IMR-90 (cell line): ENCODE data around the gene DAAM1. TPM values are rescaled to one million over a fixed set of nuclear protein-coding genes. Genes with fewer than 3 reads are reported as not detected.

Source experiments
- ATAC-seq: fragments of 200-7000 bp; cut with Tn5 transposase; 2 replicates; pipeline ENCODE4 v1.9.1; 2020; ENCODE audit warnings: low read depth, mild to moderate bottlenecking, moderate library complexity
- BruUV-seq: library from RNA; stranded (reverse); fragments of 400-500 nt; replicated peaks from 2 replicates; lab custom pipeline; 2021; lab: Mats Ljungman, UMichigan
- CTCF ChIA-PET: fragments of 300-600 bp; formaldehyde crosslinking; extraction: SDS; loops from one replicate; lab custom pipeline; 2021; ENCODE audit warnings: antibody characterized with exemption; lab: Yijun Ruan, JAX
- POLR2A ChIA-PET: fragments of 300-600 bp; sonication (Branson Sonifier 250); formaldehyde crosslinking; loops from one replicate; lab custom pipeline; 2022; ENCODE audit warnings: antibody characterized with exemption; ENCODE audit not compliant: unreplicated experiment; lab: Charles Lee
- DNase-seq: peaks from one replicate; pipeline ENCODE4 v3.0.0; 2013
- H2AFZ ChIP-seq: replicated peaks from 2 replicates; pipeline ENCODE3; 2013; ENCODE audit warnings: low read length, mild to moderate bottlenecking; ENCODE audit not compliant: poor library complexity
- H2AK5ac ChIP-seq: 2 replicates; pipeline ENCODE4 v1.6.1; 2013; ENCODE audit warnings: low read depth, low read length, inconsistent platforms
- H2AK9ac ChIP-seq: replicated peaks from 2 replicates; pipeline ENCODE3; 2013; ENCODE audit warnings: mild to moderate bottlenecking, low read depth, low read length, moderate library complexity; ENCODE audit not compliant: poor library complexity
- H2BK120ac ChIP-seq: 2 replicates; pipeline ENCODE4 v1.6.1; 2013; ENCODE audit warnings: low read depth, low read length, inconsistent platforms
- H2BK15ac ChIP-seq: 3 replicates; pipeline ENCODE4 v1.6.1; 2013; ENCODE audit warnings: low read depth, low read length, inconsistent platforms
- H2BK20ac ChIP-seq: 2 replicates; pipeline ENCODE4 v1.6.1; 2013; ENCODE audit warnings: low read depth, mild to moderate bottlenecking, inconsistent platforms, low read length, moderate library complexity
- H2BK5ac ChIP-seq: 2 replicates; pipeline ENCODE4 v1.6.1; 2013; ENCODE audit warnings: mild to moderate bottlenecking, low read depth, low read length, inconsistent platforms; ENCODE audit not compliant: poor library complexity, severe bottlenecking
- H3K14ac ChIP-seq: replicated peaks from 2 replicates; pipeline ENCODE4 v1.6.1; 2013; ENCODE audit warnings: low read depth, low read length, inconsistent platforms
- H3K18ac ChIP-seq: 2 replicates; pipeline ENCODE4 v1.6.1; 2013; ENCODE audit warnings: low read depth, low read length, control low read depth
- H3K23ac ChIP-seq: 2 replicates; pipeline ENCODE4 v1.6.1; 2013; ENCODE audit warnings: low read depth, low read length, inconsistent platforms
- H3K27ac ChIP-seq: 2 replicates; pipeline ENCODE4 v1.5.1; 2013; ENCODE audit warnings: mild to moderate bottlenecking, control low read depth, low read length; ENCODE audit not compliant: insufficient read depth
- H3K27me3 ChIP-seq: 2 replicates; pipeline ENCODE4 v1.6.1; 2013; ENCODE audit warnings: low read length; ENCODE audit not compliant: control insufficient read depth, insufficient read depth
- H3K36me3 ChIP-seq: 2 replicates; pipeline ENCODE4 v1.6.1; 2013; ENCODE audit warnings: low read length, mixed read lengths; ENCODE audit not compliant: control insufficient read depth, insufficient read depth
- H3K4ac ChIP-seq: 2 replicates; pipeline ENCODE4 v1.6.1; 2013; ENCODE audit warnings: low read depth, low read length, inconsistent platforms
- H3K4me1 ChIP-seq: 2 replicates; pipeline ENCODE4 v1.6.1; 2013; ENCODE audit warnings: low read length, mixed read lengths; ENCODE audit not compliant: control insufficient read depth, insufficient read depth
- H3K4me2 ChIP-seq: 2 replicates; pipeline ENCODE4 v1.6.1; 2013; ENCODE audit warnings: low read depth, mild to moderate bottlenecking, control low read depth, low read length, moderate library complexity
- H3K4me3 ChIP-seq: 2 replicates; pipeline ENCODE4 v1.5.1; 2013; ENCODE audit warnings: low read depth, mild to moderate bottlenecking, control low read depth, low read length, moderate library complexity; ENCODE audit not compliant: insufficient read depth
- H3K56ac ChIP-seq: 2 replicates; pipeline ENCODE4 v1.6.1; 2013; ENCODE audit warnings: low read length, inconsistent platforms; ENCODE audit not compliant: insufficient read depth; ENCODE audit errors: extremely low read depth
- H3K79me1 ChIP-seq, 2 experiments: 2 replicates each; pipeline ENCODE4 v1.6.1; 2013; ENCODE audit warnings: low read length in 2 of 2, inconsistent platforms in 1 of 2, low read depth in 1 of 2
- H3K9ac ChIP-seq: 2 replicates; pipeline ENCODE4 v1.6.1; 2013; ENCODE audit warnings: low read depth, low read length, control low read depth
- H3K9me1 ChIP-seq: 2 replicates; pipeline ENCODE4 v1.6.1; 2013; ENCODE audit warnings: low read length, inconsistent platforms; ENCODE audit not compliant: insufficient read depth
- H3K9me3 ChIP-seq: 2 replicates; pipeline ENCODE4 v1.6.1; 2013; ENCODE audit warnings: low read length; ENCODE audit not compliant: control insufficient read depth, insufficient read depth
- H4K20me1 ChIP-seq: 2 replicates; pipeline ENCODE4 v1.6.1; 2013; ENCODE audit warnings: low read length, inconsistent platforms; ENCODE audit not compliant: insufficient read depth
- H4K5ac ChIP-seq: 2 replicates; pipeline ENCODE4 v1.6.1; 2013; ENCODE audit warnings: mild to moderate bottlenecking, low read depth, low read length, control low read depth
- H4K8ac ChIP-seq, 2 experiments: 2 replicates each; pipeline ENCODE4 v1.6.1; 2013; ENCODE audit warnings: low read depth in 2 of 2, low read length in 2 of 2, control low read depth in 1 of 2, inconsistent platforms in 1 of 2
- H4K91ac ChIP-seq: 2 replicates; pipeline ENCODE4 v1.6.1; 2013; ENCODE audit warnings: low read depth, low read length, inconsistent platforms; ENCODE audit not compliant: insufficient read depth
- BHLHE40 ChIP-seq: fragments of 150-350 bp; IDR thresholded peaks from 2 replicates; pipeline ENCODE4 v1.6.1; 2016; ENCODE audit warnings: mild to moderate bottlenecking, low read depth, low read length
- CTCF ChIP-seq: conservative IDR thresholded peaks from 2 replicates; pipeline ENCODE4 v1.5.1; 2012; ENCODE audit warnings: mild to moderate bottlenecking, low read depth, low read length, improper control_type of control experiment
- FOS ChIP-seq: fragments of 150-350 bp; IDR thresholded peaks from 2 replicates; pipeline ENCODE4 v1.6.1; 2016; ENCODE audit warnings: low read depth, low read length
- MAFK ChIP-seq: IDR thresholded peaks from 2 replicates; pipeline ENCODE4 v1.6.1; 2012; ENCODE audit warnings: low read depth, low read length, improper control_type of control experiment
- MAZ ChIP-seq: IDR thresholded peaks from 2 replicates; pipeline ENCODE4 v1.6.1; 2012; ENCODE audit warnings: low read depth, mild to moderate bottlenecking, low read length, improper control_type of control experiment, moderate library complexity, borderline replicate concordance
- MXI1 ChIP-seq: IDR thresholded peaks from 2 replicates; pipeline ENCODE4 v1.6.1; 2012; ENCODE audit warnings: low read depth, mild to moderate bottlenecking, low read length, moderate library complexity, borderline replicate concordance
- RAD21 ChIP-seq: IDR thresholded peaks from 2 replicates; pipeline ENCODE4 v1.6.1; 2012; ENCODE audit warnings: low read length, improper control_type of control experiment
- RCOR1 ChIP-seq: IDR thresholded peaks from 2 replicates; pipeline ENCODE4 v1.6.1; 2012; ENCODE audit warnings: mild to moderate bottlenecking, low read length, improper control_type of control experiment; ENCODE audit not compliant: insufficient replicate concordance
- RFX5 ChIP-seq: IDR thresholded peaks from 2 replicates; pipeline ENCODE4 v1.8.0; 2012; ENCODE audit warnings: low read depth, mild to moderate bottlenecking, low read length, moderate library complexity
- SMC3 ChIP-seq: fragments of 150-350 bp; IDR thresholded peaks from 2 replicates; pipeline ENCODE4 v1.6.1; 2016; ENCODE audit warnings: low read depth, mild to moderate bottlenecking, antibody characterized with exemption, low read length, moderate library complexity
- WGBS, 2 experiments: methylation state at CpG; one replicate each; pipeline versions ENCODE4 v1.1.5 to v1.1.7; 2013; ENCODE audit warnings: missing lambda C conversion rate in 2 of 2; ENCODE audit not compliant: insufficient read length in 1 of 2; ENCODE audit errors: extremely low coverage in 2 of 2; 5-methylcytosine and 5-hydroxymethylcytosine counted together
- dilution Hi-C: fragments of 300-500 bp; cut with HindIII; formaldehyde crosslinking; loops from one replicate; pipeline ENCODE4 v1.14.3; 2018; ENCODE audit warnings: low sequenced_read_pairs; ENCODE audit not compliant: unreplicated experiment
- in situ Hi-C: fragments of 300-500 bp; cut with MboI; formaldehyde crosslinking; loops from 3 replicates; pipeline ENCODE4 v1.14.3; 2019; ENCODE audit warnings: low sequenced_read_pairs, inconsistent platforms, mixed read lengths
- intact Hi-C: fragments of 100-400 bp; cut with micrococcal nuclease; formaldehyde crosslinking; loops from 2 replicates; pipeline ENCODE4 v1.10.0; 2022
- polyA plus RNA-seq, 3 experiments: library from polyadenylated mRNA; depleted of rRNA; stranded (reverse); fragments of >200 nt; gene quantifications; 2 replicates each; pipeline ENCODE4 v1.2.3, GENCODE V29; 2012; ENCODE audit warnings: low replicate concordance in 1 of 3
- total RNA-seq: library from RNA; depleted of rRNA; stranded (reverse); fragments of >200 nt; gene quantifications from 2 replicates; pipeline ENCODE4 v1.2.3, GENCODE V29; 2012
- TF ChIP-seq, protein P1 (sequence below): fragments of 150-350 bp; IDR thresholded peaks from 2 replicates; pipeline ENCODE4 v1.6.1; 2016; ENCODE audit warnings: low read depth, mild to moderate bottlenecking, low read length, moderate library complexity, borderline replicate concordance

The DAAM1 gene
- total and polyA plus RNA-seq, 2 of the 4 experiments (the other 2 are of a cell fraction): 4.8 to 5.4 TPM

DNA sequence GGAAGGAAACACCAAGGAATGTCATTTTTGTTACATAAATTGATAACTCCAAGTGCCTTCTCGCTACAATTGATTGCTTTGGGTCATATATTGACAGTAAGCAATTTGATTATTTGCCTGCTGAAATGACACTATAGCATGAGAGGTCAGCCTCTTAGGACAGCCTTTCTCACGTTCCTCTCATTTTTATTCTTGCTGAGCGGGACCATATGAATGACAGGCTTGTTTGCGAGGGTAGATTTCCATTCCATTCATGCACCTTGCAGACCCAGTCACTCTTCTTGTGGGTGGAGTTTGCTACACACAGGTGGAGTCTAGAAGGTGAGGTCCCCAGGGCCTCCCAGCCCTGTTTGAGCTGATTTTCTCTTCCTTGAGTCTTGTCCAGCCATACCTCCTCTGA, 27.3 kb downstream of the DAAM1 start:
- H3K4me1 ChIP-seq: peaks cover 11% of the 10 kb centered on the region
- no peaks in the 10 kb centered on the region for H3K9me3 ChIP-seq
- no peak overlapping the region for H3K18ac ChIP-seq
- no peak overlapping the region for H3K14ac ChIP-seq
- no peak overlapping the region for H3K4ac ChIP-seq
- no peak for ATAC-seq
- no peak overlapping the region for H3K56ac ChIP-seq
- no peak overlapping the region for H2BK120ac ChIP-seq
- H2BK5ac ChIP-seq: no peak overlapping the region
- peaks cover 2% of the 10 kb centered on the region for H3K9me1 ChIP-seq
- POLR2A ChIA-PET: no interaction called here
- H4K5ac ChIP-seq: no peak overlapping the region
- H3K9ac ChIP-seq: no peak overlapping the region
- no peak overlapping the region for H2AFZ ChIP-seq
- H3K27ac ChIP-seq: no peak overlapping the region
- no peak for DNase-seq
- no peak overlapping the region for H2AK5ac ChIP-seq
- dilution Hi-C loops: no loop called here
- peaks cover 17 to 20% of the 10 kb centered on the region in 2 experiments for H3K79me1 ChIP-seq
- no TSS peak for BruUV-seq
- in situ Hi-C loops: no loop called here
- no peaks in the 10 kb centered on the region for H4K20me1 ChIP-seq
- H4K8ac ChIP-seq: no peak overlapping the region
- no peak overlapping the region for H3K4me3 ChIP-seq
- no peaks in the 10 kb centered on the region for H3K27me3 ChIP-seq
- WGBS, 2 experiments: no CpG with 5 or more reads among the region's 4 CpGs
- no peak overlapping the region for H3K4me2 ChIP-seq
- no peak overlapping the region for H4K91ac ChIP-seq
- H2AK9ac ChIP-seq: no peak overlapping the region
- no peak overlapping the region for H3K23ac ChIP-seq
- intact Hi-C loops: no loop called here
- TF ChIP-seq MAZ: no peak
- TF ChIP-seq SMC3: no peak
- no peak for TF ChIP-seq BHLHE40
- no peak for TF ChIP-seq RAD21
- TF ChIP-seq, protein P1, sequence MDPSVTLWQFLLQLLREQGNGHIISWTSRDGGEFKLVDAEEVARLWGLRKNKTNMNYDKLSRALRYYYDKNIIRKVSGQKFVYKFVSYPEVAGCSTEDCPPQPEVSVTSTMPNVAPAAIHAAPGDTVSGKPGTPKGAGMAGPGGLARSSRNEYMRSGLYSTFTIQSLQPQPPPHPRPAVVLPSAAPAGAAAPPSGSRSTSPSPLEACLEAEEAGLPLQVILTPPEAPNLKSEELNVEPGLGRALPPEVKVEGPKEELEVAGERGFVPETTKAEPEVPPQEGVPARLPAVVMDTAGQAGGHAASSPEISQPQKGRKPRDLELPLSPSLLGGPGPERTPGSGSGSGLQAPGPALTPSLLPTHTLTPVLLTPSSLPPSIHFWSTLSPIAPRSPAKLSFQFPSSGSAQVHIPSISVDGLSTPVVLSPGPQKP: no peak
- no peak for TF ChIP-seq FOS
- no peak for TF ChIP-seq MAFK
- no peak for TF ChIP-seq MXI1
- TF ChIP-seq RCOR1: no peak
- TF ChIP-seq RFX5: no peak
- TF ChIP-seq CTCF: no peak
- no peak overlapping the region for H2BK20ac ChIP-seq
- CTCF ChIA-PET: no interaction called here
- no peak overlapping the region for H2BK15ac ChIP-seq
- no peaks in the 10 kb centered on the region for H3K36me3 ChIP-seq
